ENCODE results near the gene CNN2.

CNN2 gene

GRCh38 chr19:1053176-1054101 lies 27.0 kb downstream of the CNN2 start:
- Histone ChIP-seq H3K36me3 (ENCODE audit: control insufficient read depth, insufficient read depth, low read length) (no peaks in the 10 kb centered on the region), H3K27ac (ENCODE audit: low read depth, low read length, severe bottlenecking) (no peak overlapping the region), H3K4me3 (ENCODE audit: extremely low read depth, insufficient read depth, low read length, poor library complexity, severe bottlenecking) (no peak overlapping the region), H3K4me1 (ENCODE audit: control insufficient read depth, insufficient read depth, low read length, poor library complexity, severe bottlenecking) (no peaks in the 10 kb centered on the region), H3K9me3 (ENCODE audit: control insufficient read depth, low read length) (peaks cover 11% of the 10 kb centered on the region)
- WGBS, 2 experiments (ENCODE audit: insufficient coverage in 2 of 2): 93 to 94% methylated on average over 28 to 31 of the region's 31 CpGs

- WGBS, 2 experiments (ENCODE audit: insufficient coverage in 2 of 2): 94 to 98% methylated on average over 20 to 25 of the region's 28 CpGs
- H3K4me3 ChIP-seq (ENCODE audit: extremely low read depth, insufficient read depth, low read length, poor library complexity, severe bottlenecking): no peak overlapping the region
- H3K4me1 ChIP-seq (ENCODE audit: control insufficient read depth, insufficient read depth, low read length, poor library complexity, severe bottlenecking): no peaks in the 10 kb centered on the region
- H3K9me3 ChIP-seq (ENCODE audit: control insufficient read depth, low read length): peaks cover 11% of the 10 kb centered on the region
- H3K27ac ChIP-seq (ENCODE audit: low read depth, low read length, severe bottlenecking): no peak overlapping the region
- H3K36me3 ChIP-seq (ENCODE audit: control insufficient read depth, insufficient read depth, low read length): no peaks in the 10 kb centered on the region
Measured at GRCh38 chr19:1054102-1055027, 28.0 kb downstream of the CNN2 start.

GRCh38 chr19:1055028-1055425 lies 28.6 kb downstream of the CNN2 start:
- Histone ChIP-seq H3K4me1 (ENCODE audit: control insufficient read depth, insufficient read depth, low read length, poor library complexity, severe bottlenecking) (no peaks in the 10 kb centered on the region), H3K9me3 (ENCODE audit: control insufficient read depth, low read length) (peaks cover 11% of the 10 kb centered on the region), H3K4me3 (ENCODE audit: extremely low read depth, insufficient read depth, low read length, poor library complexity, severe bottlenecking) (no peak overlapping the region), H3K36me3 (ENCODE audit: control insufficient read depth, insufficient read depth, low read length) (no peaks in the 10 kb centered on the region), H3K27ac (ENCODE audit: low read depth, low read length, severe bottlenecking) (no peak overlapping the region)
- 86 to 93% methylated on average over 10 to 14 of the region's 14 CpGs for WGBS, 2 experiments (ENCODE audit: insufficient coverage in 2 of 2)

GRCh38 chr19:1055886-1056620 lies 29.6 kb downstream of the CNN2 start:
- Histone ChIP-seq H3K36me3 (ENCODE audit: control insufficient read depth, insufficient read depth, low read length) (no peaks in the 10 kb centered on the region), H3K27ac (ENCODE audit: low read depth, low read length, severe bottlenecking) (no peak overlapping the region), H3K9me3 (ENCODE audit: control insufficient read depth, low read length) (peaks cover 11% of the 10 kb centered on the region), H3K4me3 (ENCODE audit: extremely low read depth, insufficient read depth, low read length, poor library complexity, severe bottlenecking) (no peak overlapping the region), H3K4me1 (ENCODE audit: control insufficient read depth, insufficient read depth, low read length, poor library complexity, severe bottlenecking) (no peaks in the 10 kb centered on the region)
- WGBS, 2 experiments (ENCODE audit: insufficient coverage in 2 of 2): 88 to 93% methylated on average over 16 to 18 of the region's 20 CpGs

- 76 to 78% methylated on average over 2 to 3 of the region's 3 CpGs for WGBS, 2 experiments (ENCODE audit: insufficient coverage in 2 of 2)
- no peaks in the 10 kb centered on the region for H3K36me3 ChIP-seq (ENCODE audit: control insufficient read depth, insufficient read depth, low read length)
- no peaks in the 10 kb centered on the region for H3K4me1 ChIP-seq (ENCODE audit: control insufficient read depth, insufficient read depth, low read length, poor library complexity, severe bottlenecking)
- H3K9me3 ChIP-seq (ENCODE audit: control insufficient read depth, low read length): peaks cover 11% of the 10 kb centered on the region
- no peak overlapping the region for H3K4me3 ChIP-seq (ENCODE audit: extremely low read depth, insufficient read depth, low read length, poor library complexity, severe bottlenecking)
- no peak overlapping the region for H3K27ac ChIP-seq (ENCODE audit: low read depth, low read length, severe bottlenecking)
Measured at GRCh38 chr19:1057176-1057855, 30.9 kb downstream of the CNN2 start.

- Histone ChIP-seq H3K36me3 (ENCODE audit: control insufficient read depth, insufficient read depth, low read length) (no peaks in the 10 kb centered on the region), H3K4me3 (ENCODE audit: extremely low read depth, insufficient read depth, low read length, poor library complexity, severe bottlenecking) (no peak overlapping the region), H3K4me1 (ENCODE audit: control insufficient read depth, insufficient read depth, low read length, poor library complexity, severe bottlenecking) (no peaks in the 10 kb centered on the region), H3K9me3 (ENCODE audit: control insufficient read depth, low read length) (peaks cover 11% of the 10 kb centered on the region), H3K27ac (ENCODE audit: low read depth, low read length, severe bottlenecking) (no peak overlapping the region)
- 94 to 100% methylated on average over 2 to 5 of the region's 5 CpGs for WGBS, 2 experiments (ENCODE audit: insufficient coverage in 2 of 2)
Measured at GRCh38 chr19:1058112-1058511, 31.7 kb downstream of the CNN2 start.

- no peak overlapping the region for H3K4me3 ChIP-seq (ENCODE audit: extremely low read depth, insufficient read depth, low read length, poor library complexity, severe bottlenecking)
- 89 to 90% methylated on average over 5 of the region's 5 CpGs for WGBS, 2 experiments (ENCODE audit: insufficient coverage in 2 of 2)
- H3K27ac ChIP-seq (ENCODE audit: low read depth, low read length, severe bottlenecking): no peak overlapping the region
- no peaks in the 10 kb centered on the region for H3K36me3 ChIP-seq (ENCODE audit: control insufficient read depth, insufficient read depth, low read length)
- peaks cover 11% of the 10 kb centered on the region for H3K9me3 ChIP-seq (ENCODE audit: control insufficient read depth, low read length)
- peaks cover 5% of the 10 kb centered on the region for H3K4me1 ChIP-seq (ENCODE audit: control insufficient read depth, insufficient read depth, low read length, poor library complexity, severe bottlenecking)
Measured at GRCh38 chr19:1060689-1061088, 34.3 kb downstream of the CNN2 start.

- H3K4me1 ChIP-seq (ENCODE audit: control insufficient read depth, insufficient read depth, low read length, poor library complexity, severe bottlenecking): peaks cover 16% of the 10 kb centered on the region
- H3K4me3 ChIP-seq (ENCODE audit: extremely low read depth, insufficient read depth, low read length, poor library complexity, severe bottlenecking): no peak overlapping the region
- WGBS, 2 experiments (ENCODE audit: insufficient coverage in 2 of 2): 94 to 95% methylated on average over 9 to 20 of the region's 20 CpGs
- H3K36me3 ChIP-seq (ENCODE audit: control insufficient read depth, insufficient read depth, low read length): no peaks in the 10 kb centered on the region
- H3K9me3 ChIP-seq (ENCODE audit: control insufficient read depth, low read length): peaks cover 4% of the 10 kb centered on the region
- no peak overlapping the region for H3K27ac ChIP-seq (ENCODE audit: low read depth, low read length, severe bottlenecking)
Measured at GRCh38 chr19:1061987-1062386, 35.6 kb downstream of the CNN2 start.

GRCh38 chr19:1062387-1063029 lies 36.1 kb downstream of the CNN2 start:
- Histone ChIP-seq H3K4me1 (ENCODE audit: control insufficient read depth, insufficient read depth, low read length, poor library complexity, severe bottlenecking) (peaks cover 16% of the 10 kb centered on the region), H3K27ac (ENCODE audit: low read depth, low read length, severe bottlenecking) (no peak overlapping the region), H3K9me3 (ENCODE audit: control insufficient read depth, low read length) (no peaks in the 10 kb centered on the region), H3K36me3 (ENCODE audit: control insufficient read depth, insufficient read depth, low read length) (no peaks in the 10 kb centered on the region), H3K4me3 (ENCODE audit: extremely low read depth, insufficient read depth, low read length, poor library complexity, severe bottlenecking) (no peak overlapping the region)
- 81 to 89% methylated on average over 13 to 15 of the region's 17 CpGs for WGBS, 2 experiments (ENCODE audit: insufficient coverage in 2 of 2)
